Measurements from ENCODE around the gene PFKFB4. TPM values are rescaled to one million over a fixed set of nuclear protein-coding genes. Genes with fewer than 3 reads are reported as not detected.
A peak's percentile ranks its signal among the peaks of the same experiment; 100 is the strongest.

The PFKFB4 gene
- total RNA-seq (10 to 100 TPM; 13.2 to 15.3 TPM), polyA plus RNA-seq (ENCODE audit: insufficient read length in 2 of 2) (10 to 100 TPM; 14.1 to 18.3 TPM)
- long read RNA-seq, donor 1, partial matches to known transcripts = 0 of 4 reads
- long read RNA-seq, donor 1, other reads (novel, unspliced or antisense) = 0 of 4 reads
- long read RNA-seq, donor 2, partial matches to known transcripts = 0 of 3 reads
- long read RNA-seq, donor 2, other reads (novel, unspliced or antisense) = 0 of 3 reads
- long read RNA-seq, donor 3, partial matches to known transcripts = 0 of 1 reads
- long read RNA-seq, donor 3, other reads (novel, unspliced or antisense) = 0 of 1 reads
- long read RNA-seq, donor 4, partial matches to known transcripts = 0 of 1 reads
- long read RNA-seq, donor 4, other reads (novel, unspliced or antisense) = 0 of 1 reads

DNA sequence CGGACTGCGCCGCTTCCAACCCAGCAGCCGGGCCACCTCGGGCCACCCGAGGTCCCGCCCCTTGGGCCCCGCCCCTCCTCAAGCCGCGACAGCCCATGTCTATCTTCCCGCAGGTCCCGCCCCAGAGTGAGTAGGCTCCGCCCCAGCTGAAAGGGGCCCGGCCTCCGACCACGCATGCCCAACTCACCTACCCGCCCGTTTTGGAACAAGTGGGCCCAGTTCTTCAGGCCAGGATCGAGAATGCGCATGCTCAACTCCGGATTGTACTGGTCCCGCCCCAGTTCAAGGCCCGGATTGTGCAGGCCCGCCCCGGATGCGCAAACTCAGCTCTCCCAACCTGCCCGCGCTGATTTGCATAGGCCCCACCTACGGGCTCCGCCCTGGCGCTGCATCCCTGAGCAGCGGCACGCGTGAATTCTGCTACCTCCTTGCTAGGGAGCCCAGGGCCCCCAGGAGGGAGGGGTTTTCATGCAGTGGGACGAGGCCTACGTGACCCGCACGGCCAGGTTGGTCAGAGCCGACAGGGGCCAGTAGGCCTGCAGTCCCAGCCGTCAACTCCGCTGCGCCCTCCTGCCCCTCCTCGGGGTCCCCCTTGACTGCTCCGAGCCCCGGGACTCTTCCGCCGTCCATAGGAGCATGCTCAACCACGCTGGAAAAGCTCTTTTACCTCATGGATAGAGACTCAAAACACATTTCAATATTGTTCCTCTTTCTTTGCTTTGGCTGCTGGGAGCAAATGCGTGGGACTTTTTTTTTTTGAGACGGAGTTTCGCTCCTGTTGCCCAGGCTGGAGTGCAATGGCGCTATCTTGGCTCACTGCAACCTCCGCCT, at the start of gene PFKFB4:
PFKFB4 (minus strand) TSS at position 8 of the 831 bp plus-strand sequence. CDS start 26 bp downstream, outside the sequence.
- WGBS (ENCODE audit: insufficient coverage) = under 1% methylated on average over 53 of the region's 53 CpGs
- H3K4me3 ChIP-seq (ENCODE audit: low read depth, low read length) = peak within 1 kb of the TSS; percentile 87
- no peaks in the 10 kb centered on the region for H3K27me3 ChIP-seq (ENCODE audit: control insufficient read depth, insufficient read depth, low read length)
- peak within 1 kb of the TSS; percentile 85 for H3K27ac ChIP-seq (ENCODE audit: low read depth, low read length)
- DNase-seq (ENCODE audit: low read depth in 4 of 6, low spot score in 6 of 6) = peak; percentile 97 to 100 (median 98)
- H3K36me3 ChIP-seq (ENCODE audit: control insufficient read depth, insufficient read depth, low read length) = peaks cover 11% of the 10 kb centered on the region
- no peaks in the 10 kb centered on the region for H3K9me3 ChIP-seq (ENCODE audit: control insufficient read depth, insufficient read depth, low read length)
- H3K4me1 ChIP-seq (ENCODE audit: control insufficient read depth, insufficient read depth, low read length) = peaks cover 46% of the 10 kb centered on the region

DNA sequence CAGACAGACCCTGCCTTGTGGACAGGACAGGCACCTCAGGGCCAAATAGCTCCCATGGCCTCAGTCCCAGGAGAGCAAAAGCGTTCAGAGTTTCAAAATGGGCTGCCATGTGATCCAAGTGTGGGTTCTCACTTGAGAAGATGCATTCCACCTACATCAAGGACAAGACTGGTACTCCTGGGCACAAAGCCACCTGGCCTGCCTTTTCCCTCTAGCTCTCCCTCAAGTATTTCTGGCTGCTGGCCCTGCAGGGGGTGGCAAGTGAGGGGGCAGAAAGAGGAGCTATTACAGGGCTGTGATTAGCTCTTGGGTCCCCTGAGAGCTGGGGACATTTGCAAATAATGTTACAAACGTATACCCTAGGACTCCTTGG, 45.0 kb upstream of the PFKFB4 start:
- Histone ChIP-seq H3K27ac (ENCODE audit: low read depth, low read length) (no peak overlapping the region), H3K4me1 (ENCODE audit: control insufficient read depth, insufficient read depth, low read length) (peaks cover 13% of the 10 kb centered on the region), H3K36me3 (ENCODE audit: control insufficient read depth, insufficient read depth, low read length) (peaks cover 97% of the 10 kb centered on the region), H3K9me3 (ENCODE audit: control insufficient read depth, insufficient read depth, low read length) (no peaks in the 10 kb centered on the region), H3K27me3 (ENCODE audit: control insufficient read depth, insufficient read depth, low read length) (no peaks in the 10 kb centered on the region), H3K4me3 (ENCODE audit: low read depth, low read length) (no peak overlapping the region)
- 58% methylated on average over 2 of the region's 2 CpGs for WGBS (ENCODE audit: insufficient coverage)
- DNase-seq (ENCODE audit: low read depth in 4 of 6, low spot score in 6 of 6) = no peak

- Histone ChIP-seq H3K9me3 (ENCODE audit: control insufficient read depth, insufficient read depth, low read length) (no peaks in the 10 kb centered on the region), H3K27me3 (ENCODE audit: control insufficient read depth, insufficient read depth, low read length) (no peaks in the 10 kb centered on the region), H3K36me3 (ENCODE audit: control insufficient read depth, insufficient read depth, low read length) (peaks cover 97% of the 10 kb centered on the region), H3K27ac (ENCODE audit: low read depth, low read length) (no peak overlapping the region), H3K4me1 (ENCODE audit: control insufficient read depth, insufficient read depth, low read length) (peaks cover 15% of the 10 kb centered on the region), H3K4me3 (ENCODE audit: low read depth, low read length) (no peak overlapping the region)
- WGBS (ENCODE audit: insufficient coverage) = 96% methylated on average over 19 of the region's 19 CpGs
- no peak for DNase-seq (ENCODE audit: low read depth in 4 of 6, low spot score in 6 of 6)
Observed at GRCh38 chr3:48600711-48601621, 44.4 kb upstream of the PFKFB4 start.

DNA sequence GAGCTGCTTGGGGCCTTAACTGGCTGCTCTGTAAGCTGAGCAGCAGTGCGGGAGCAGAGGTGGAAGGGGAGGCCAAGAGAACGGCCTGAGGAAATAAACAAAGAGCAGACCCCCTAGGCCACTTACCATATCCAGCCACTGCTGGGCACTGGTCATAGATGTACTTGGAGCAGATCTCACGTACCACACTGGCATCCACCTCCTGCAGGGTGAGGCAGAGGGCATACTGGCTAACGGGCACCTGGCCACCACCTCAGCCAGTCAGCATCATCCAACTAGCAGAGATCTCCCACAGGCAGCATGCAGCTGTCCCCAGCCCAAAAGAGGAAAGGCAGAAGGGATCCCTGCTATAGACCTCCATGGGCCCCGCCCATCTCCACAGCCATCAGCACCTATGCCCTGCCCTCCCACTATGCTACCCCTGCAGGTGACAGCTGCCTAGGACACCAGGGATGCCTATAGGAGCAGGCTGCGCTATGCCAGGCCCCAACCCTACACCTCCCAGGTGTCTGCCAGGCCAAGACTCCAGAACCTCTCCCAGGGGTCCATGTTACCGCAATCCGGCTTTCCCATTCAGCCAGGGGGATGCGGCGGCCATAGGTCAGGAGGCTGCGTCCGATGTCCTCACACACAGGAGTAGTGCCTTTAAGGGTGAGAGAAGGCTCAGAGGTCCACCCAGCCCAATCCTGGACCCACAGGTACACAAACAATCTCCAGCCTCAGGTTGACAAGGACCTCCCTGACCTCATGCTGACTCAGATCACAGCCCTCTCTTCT, 43.1 kb upstream of the PFKFB4 start:
- H3K27ac ChIP-seq (ENCODE audit: low read depth, low read length) = no peak overlapping the region

GRCh38 chr3:48599077-48599501, 42.5 kb upstream of the PFKFB4 start:
- WGBS (ENCODE audit: insufficient coverage) = 80% methylated on average over 11 of the region's 11 CpGs
- Histone ChIP-seq H3K27me3 (ENCODE audit: control insufficient read depth, insufficient read depth, low read length) (peaks cover 16% of the 10 kb centered on the region), H3K27ac (ENCODE audit: low read depth, low read length) (peak overlapping the region; percentile 61), H3K4me3 (ENCODE audit: low read depth, low read length) (no peak overlapping the region), H3K4me1 (ENCODE audit: control insufficient read depth, insufficient read depth, low read length) (peaks cover 33% of the 10 kb centered on the region), H3K36me3 (ENCODE audit: control insufficient read depth, insufficient read depth, low read length) (peaks cover 80% of the 10 kb centered on the region), H3K9me3 (ENCODE audit: control insufficient read depth, insufficient read depth, low read length) (no peaks in the 10 kb centered on the region)
- no peak for DNase-seq (ENCODE audit: low read depth in 4 of 6, low spot score in 6 of 6)

More for the DNA sequence above, 43.1 kb upstream of the PFKFB4 start:
- H3K36me3 ChIP-seq (ENCODE audit: control insufficient read depth, insufficient read depth, low read length) = peaks cover 86% of the 10 kb centered on the region
- no peak for DNase-seq (ENCODE audit: low read depth in 4 of 6, low spot score in 6 of 6)
- WGBS (ENCODE audit: insufficient coverage) = 95% methylated on average over 10 of the region's 12 CpGs
- no peaks in the 10 kb centered on the region for H3K9me3 ChIP-seq (ENCODE audit: control insufficient read depth, insufficient read depth, low read length)
- peaks cover 27% of the 10 kb centered on the region for H3K4me1 ChIP-seq (ENCODE audit: control insufficient read depth, insufficient read depth, low read length)
- no peak overlapping the region for H3K4me3 ChIP-seq (ENCODE audit: low read depth, low read length)
- H3K27me3 ChIP-seq (ENCODE audit: control insufficient read depth, insufficient read depth, low read length) = peaks cover 10% of the 10 kb centered on the region

DNA sequence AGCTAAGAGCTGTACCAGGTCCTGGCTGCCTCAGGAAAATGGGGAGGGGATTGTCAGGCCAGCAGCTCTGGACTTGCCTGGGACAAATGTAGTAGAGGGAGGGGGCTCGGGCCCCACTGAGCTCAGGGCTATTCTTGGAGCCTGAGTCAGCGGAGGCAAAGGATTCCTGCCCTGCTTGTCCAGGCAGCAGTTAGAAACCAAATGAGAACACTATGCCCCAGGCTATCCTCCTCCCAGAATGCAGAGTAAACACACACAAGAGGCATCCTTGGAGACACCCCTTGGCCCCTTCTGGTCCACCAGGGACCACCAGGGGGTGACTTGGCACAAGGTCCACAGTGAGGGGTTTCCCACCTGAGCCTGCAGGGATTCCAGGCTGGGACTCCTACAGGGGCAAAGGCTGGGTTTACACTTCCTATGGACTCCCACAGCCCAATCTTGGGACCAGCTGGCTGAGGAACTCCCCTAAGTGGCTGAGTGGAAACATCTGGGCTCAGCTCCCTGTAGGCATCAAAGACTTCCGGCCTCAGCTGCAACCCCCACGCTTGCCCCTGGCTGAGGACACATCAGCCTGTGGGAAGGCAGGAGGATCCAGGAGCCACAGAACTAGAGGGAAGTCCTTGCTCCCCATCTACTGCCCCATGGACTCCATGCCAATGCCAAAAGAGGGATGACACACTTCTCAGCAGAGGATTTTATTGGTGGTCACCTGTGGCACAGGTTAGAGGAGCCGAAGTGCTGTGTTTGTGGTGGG, 41.9 kb upstream of the PFKFB4 start:
- Histone ChIP-seq H3K4me1 (ENCODE audit: control insufficient read depth, insufficient read depth, low read length) (peaks cover 34% of the 10 kb centered on the region), H3K9me3 (ENCODE audit: control insufficient read depth, insufficient read depth, low read length) (no peaks in the 10 kb centered on the region), H3K27ac (ENCODE audit: low read depth, low read length) (peak overlapping the region; percentile 61), H3K36me3 (ENCODE audit: control insufficient read depth, insufficient read depth, low read length) (peaks cover 75% of the 10 kb centered on the region), H3K4me3 (ENCODE audit: low read depth, low read length) (no peak overlapping the region), H3K27me3 (ENCODE audit: control insufficient read depth, insufficient read depth, low read length) (peaks cover 19% of the 10 kb centered on the region)
- DNase-seq (ENCODE audit: low read depth in 4 of 6, low spot score in 6 of 6) = peak in 1 of 6 donors; percentile 55
- WGBS (ENCODE audit: insufficient coverage) = 80% methylated on average over 5 of the region's 5 CpGs

DNA sequence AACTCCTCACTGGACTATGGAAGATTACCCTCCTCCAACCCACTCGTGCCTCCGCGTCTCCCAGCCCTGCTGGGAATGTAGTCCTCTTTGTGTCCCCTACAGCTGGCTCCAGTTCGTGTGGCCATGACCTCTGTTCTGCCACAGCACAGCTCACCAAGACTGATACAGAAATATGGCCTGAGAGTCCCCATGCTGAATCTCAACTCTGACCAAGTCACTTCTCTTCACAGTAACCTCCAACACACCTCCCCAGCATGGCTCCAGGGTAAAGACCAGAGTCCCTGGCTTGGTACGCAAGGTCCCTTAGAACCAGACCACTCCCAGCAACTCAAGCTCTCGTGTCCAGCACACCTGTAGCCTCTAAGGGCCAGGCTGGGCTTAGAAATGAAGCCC, 40.8 kb upstream of the PFKFB4 start:
- Histone ChIP-seq H3K27me3 (ENCODE audit: control insufficient read depth, insufficient read depth, low read length) (peaks cover 19% of the 10 kb centered on the region), H3K27ac (ENCODE audit: low read depth, low read length) (no peak overlapping the region), H3K36me3 (ENCODE audit: control insufficient read depth, insufficient read depth, low read length) (peaks cover 65% of the 10 kb centered on the region), H3K4me1 (ENCODE audit: control insufficient read depth, insufficient read depth, low read length) (peaks cover 34% of the 10 kb centered on the region), H3K9me3 (ENCODE audit: control insufficient read depth, insufficient read depth, low read length) (no peaks in the 10 kb centered on the region), H3K4me3 (ENCODE audit: low read depth, low read length) (no peak overlapping the region)
- WGBS (ENCODE audit: insufficient coverage) = 87% methylated on average over 6 of the region's 6 CpGs
- no peak for DNase-seq (ENCODE audit: low read depth in 4 of 6, low spot score in 6 of 6)

- WGBS (ENCODE audit: insufficient coverage) = 83% methylated on average over 6 of the region's 8 CpGs
- no peak for DNase-seq (ENCODE audit: low read depth in 4 of 6, low spot score in 6 of 6)
- H3K36me3 ChIP-seq (ENCODE audit: control insufficient read depth, insufficient read depth, low read length) = peaks cover 64% of the 10 kb centered on the region
- peaks cover 19% of the 10 kb centered on the region for H3K27me3 ChIP-seq (ENCODE audit: control insufficient read depth, insufficient read depth, low read length)
- H3K27ac ChIP-seq (ENCODE audit: low read depth, low read length) = no peak overlapping the region
- no peaks in the 10 kb centered on the region for H3K9me3 ChIP-seq (ENCODE audit: control insufficient read depth, insufficient read depth, low read length)
- peaks cover 34% of the 10 kb centered on the region for H3K4me1 ChIP-seq (ENCODE audit: control insufficient read depth, insufficient read depth, low read length)
- H3K4me3 ChIP-seq (ENCODE audit: low read depth, low read length) = no peak overlapping the region
Observed at GRCh38 chr3:48596676-48597407, 40.2 kb upstream of the PFKFB4 start.
